ENCODE results near the gene DDX3X.
"Not testable (repeated sequence)": the region's sequence is repeated elsewhere in the genome, so short reads cannot be mapped to it uniquely, and the experiment has no call there.

The DDX3X gene

GRCh38 chrX:41373989-41374606, 40.1 kb downstream of the DDX3X start:
- no peak for DNase-seq (ENCODE audit: low read depth in 2 of 2)

- peak; percentile 15 to 25 for DNase-seq (ENCODE audit: low read depth in 2 of 2)
These were observed 43.7 kb downstream of the DDX3X start for GRCh38 chrX:41377624-41378023.

GRCh38 chrX:41381685-41382084, 47.7 kb downstream of the DDX3X start:
- no peak for DNase-seq (ENCODE audit: low read depth in 2 of 2)

- no peak for DNase-seq (ENCODE audit: low read depth in 2 of 2)
These were observed 49.0 kb downstream of the DDX3X start for GRCh38 chrX:41382714-41383645.

- peak in 1 of 2 donors; percentile 30 for DNase-seq (ENCODE audit: low read depth in 2 of 2)
These were observed 50.2 kb downstream of the DDX3X start for GRCh38 chrX:41384051-41384705.

GRCh38 chrX:41386222-41386990, 52.4 kb downstream of the DDX3X start:
- DNase-seq (ENCODE audit: low read depth in 2 of 2): no peak

- DNase-seq (ENCODE audit: low read depth in 2 of 2): no peak
These were observed 54.6 kb downstream of the DDX3X start for GRCh38 chrX:41388543-41388942.

GRCh38 chrX:41389311-41389888, 55.4 kb downstream of the DDX3X start:
- DNase-seq (ENCODE audit: low read depth in 2 of 2): no peak

- DNase-seq (ENCODE audit: low read depth in 2 of 2): not testable (repeated sequence)
These were observed 56.6 kb downstream of the DDX3X start for GRCh38 chrX:41390576-41390975.

- no peak for DNase-seq (ENCODE audit: low read depth in 2 of 2)
These were observed 57.6 kb downstream of the DDX3X start for GRCh38 chrX:41391606-41392005.

GRCh38 chrX:41394293-41394692, 60.3 kb downstream of the DDX3X start:
- DNase-seq (ENCODE audit: low read depth in 2 of 2): no peak

GRCh38 chrX:41397219-41397618, 63.3 kb downstream of the DDX3X start:
- no peak for DNase-seq (ENCODE audit: low read depth in 2 of 2)

- DNase-seq (ENCODE audit: low read depth in 2 of 2): no peak
These were observed 63.8 kb downstream of the DDX3X start for GRCh38 chrX:41397768-41398167.

- DNase-seq (ENCODE audit: low read depth in 2 of 2): not testable (repeated sequence)
These were observed 68.6 kb downstream of the DDX3X start for GRCh38 chrX:41402556-41402955.

- no peak for DNase-seq (ENCODE audit: low read depth in 2 of 2)
These were observed 71.6 kb downstream of the DDX3X start for GRCh38 chrX:41405551-41405950.

GRCh38 chrX:41406201-41406600, 72.2 kb downstream of the DDX3X start:
- no peak for DNase-seq (ENCODE audit: low read depth in 2 of 2)

GRCh38 chrX:41407816-41408215, 73.9 kb downstream of the DDX3X start:
- DNase-seq (ENCODE audit: low read depth in 2 of 2): no peak

GRCh38 chrX:41408576-41408975, 74.6 kb downstream of the DDX3X start:
- no peak for DNase-seq (ENCODE audit: low read depth in 2 of 2)

GRCh38 chrX:41409006-41409405, 75.0 kb downstream of the DDX3X start:
- DNase-seq (ENCODE audit: low read depth in 2 of 2): no peak

GRCh38 chrX:41411222-41411621, 77.3 kb downstream of the DDX3X start:
- DNase-seq (ENCODE audit: low read depth in 2 of 2): not testable (repeated sequence)

Data from stimulated activated CD8-positive, alpha-beta memory T cell treated with anti-CD3 and anti-CD28 coated beads, Interleukin-15, amount 100 ng/mL, for 48 hours (primary cell).